Calu3 (cell line): ENCODE results near the gene FUCA1. TPM values are rescaled to one million over a fixed set of nuclear protein-coding genes. Genes with fewer than 3 reads are reported as not detected.

Experiments
- BruUV-seq: library from RNA; stranded (reverse); fragments of 400-500 nt; replicated peaks from 2 replicates; lab custom pipeline; 2021; lab: Mats Ljungman, UMichigan
- CTCF ChIA-PET: fragments of 300-600 bp; sonication (Branson Sonifier 250); formaldehyde crosslinking; loops from one replicate; lab custom pipeline; 2022; ENCODE audit warnings: antibody characterized with exemption; lab: Charles Lee
- DNase-seq: peaks from one replicate; pipeline ENCODE4 v3.0.0; 2022
- H3K27ac Mint-ChIP-seq: one replicate; pipeline ENCODE4 v1.8.0; 2022; ENCODE audit warnings: mixed read lengths; ENCODE audit not compliant: unreplicated experiment
- H3K27me3 Mint-ChIP-seq: one replicate; pipeline ENCODE4 v1.8.0; 2022; ENCODE audit warnings: mixed read lengths; ENCODE audit not compliant: unreplicated experiment
- H3K36me3 Mint-ChIP-seq: one replicate; pipeline ENCODE4 v1.8.0; 2022; ENCODE audit warnings: mild to moderate bottlenecking, moderate library complexity, mixed read lengths; ENCODE audit not compliant: insufficient read depth, unreplicated experiment
- H3K4me1 Mint-ChIP-seq: one replicate; pipeline ENCODE4 v1.8.0; 2022; ENCODE audit warnings: mild to moderate bottlenecking, low read depth, mixed read lengths; ENCODE audit not compliant: unreplicated experiment
- H3K4me3 Mint-ChIP-seq: one replicate; pipeline ENCODE4 v1.8.0; 2022; ENCODE audit warnings: mild to moderate bottlenecking, low read depth, moderate library complexity, mixed read lengths; ENCODE audit not compliant: unreplicated experiment
- H3K9me3 Mint-ChIP-seq: one replicate; pipeline ENCODE4 v1.8.0; 2022; ENCODE audit warnings: low read depth, mixed read lengths; ENCODE audit not compliant: unreplicated experiment
- CTCF ChIP-seq: fragments of 200-600 bp; IDR thresholded peaks from one replicate; pipeline ENCODE4 v1.8.0; 2022; ENCODE audit warnings: antibody characterized with exemption; ENCODE audit not compliant: unreplicated experiment
- intact Hi-C: fragments of 100-400 bp; cut with micrococcal nuclease; formaldehyde crosslinking; loops from one replicate; pipeline ENCODE4 v1.10.0; 2022; ENCODE audit not compliant: unreplicated experiment
- total RNA-seq: library from RNA; stranded (reverse); gene quantifications from 2 replicates; pipeline ENCODE4 v1.2.3, GENCODE V29; 2022

Gene FUCA1
- total RNA-seq, 1 experiment from 2014 or later = 17.2 TPM

GRCh38 chr1:23899070-23899469 is 31.0 kb upstream of the FUCA1 start:
- Mint-ChIP-seq H3K27ac (no peak overlapping the region), H3K36me3 (no peaks in the 10 kb centered on the region), H3K4me3 (no peak overlapping the region), H3K9me3 (no peaks in the 10 kb centered on the region), H3K4me1 (peaks cover under 1% of the 10 kb centered on the region), H3K27me3 (peaks cover 59% of the 10 kb centered on the region)
- no TSS peak for BruUV-seq
- CTCF ChIA-PET = no interaction called here
- intact Hi-C loops = no loop called here
- DNase-seq = no peak
- no peak for TF ChIP-seq CTCF

- no peaks in the 10 kb centered on the region for H3K9me3 Mint-ChIP-seq
- H3K4me1 Mint-ChIP-seq = no peaks in the 10 kb centered on the region
- no peak overlapping the region for H3K4me3 Mint-ChIP-seq
- no peaks in the 10 kb centered on the region for H3K36me3 Mint-ChIP-seq
- H3K27me3 Mint-ChIP-seq = peaks cover 58% of the 10 kb centered on the region
- TF ChIP-seq CTCF = no peak
- DNase-seq = no peak
- no TSS peak for BruUV-seq
- H3K27ac Mint-ChIP-seq = no peak overlapping the region
- CTCF ChIA-PET = interaction anchor here (1.2 kb wide), 1 partner anchor 20 kb away, joined by 4 read pairs; no protein-coding TSS in a partner anchor
- intact Hi-C loops = no loop called here
These were observed 29.0 kb upstream of the FUCA1 start for GRCh38 chr1:23897083-23897482.

GRCh38 chr1:23896491-23896890 is 28.4 kb upstream of the FUCA1 start:
- no peaks in the 10 kb centered on the region for H3K36me3 Mint-ChIP-seq
- no TSS peak for BruUV-seq
- no peak overlapping the region for H3K4me3 Mint-ChIP-seq
- DNase-seq = no peak
- H3K27me3 Mint-ChIP-seq = peaks cover 58% of the 10 kb centered on the region
- TF ChIP-seq CTCF = no peak
- no peaks in the 10 kb centered on the region for H3K9me3 Mint-ChIP-seq
- CTCF ChIA-PET = interaction anchor here (0.6 kb wide), 1 partner anchor 59 kb away, joined by 3 read pairs; no protein-coding TSS in a partner anchor
- intact Hi-C loops = no loop called here
- no peak overlapping the region for H3K27ac Mint-ChIP-seq
- H3K4me1 Mint-ChIP-seq = no peaks in the 10 kb centered on the region

GRCh38 chr1:23895993-23896392 is 27.9 kb upstream of the FUCA1 start:
- H3K36me3 Mint-ChIP-seq = no peaks in the 10 kb centered on the region
- no peak overlapping the region for H3K4me3 Mint-ChIP-seq
- no peaks in the 10 kb centered on the region for H3K4me1 Mint-ChIP-seq
- H3K9me3 Mint-ChIP-seq = no peaks in the 10 kb centered on the region
- no peak overlapping the region for H3K27ac Mint-ChIP-seq
- BruUV-seq = no TSS peak
- CTCF ChIA-PET = interaction anchor here (0.6 kb wide), 1 partner anchor 59 kb away, joined by 3 read pairs; no protein-coding TSS in a partner anchor
- no peak for TF ChIP-seq CTCF
- intact Hi-C loops = no loop called here
- peaks cover 58% of the 10 kb centered on the region for H3K27me3 Mint-ChIP-seq
- DNase-seq = no peak
